ENCODE data around the gene PPP2R3A.

- TF ChIP-seq CTCF (IDR thresholded peaks at IDR 0.05) (no peak), POLR2A (IDR thresholded peaks at IDR 0.05) (no peak)
These were observed 45.3 kb upstream of the PPP2R3A start for GRCh38 chr3:135920275-135920674.

All from right lobe of liver (tissue), 4 donors.